Measurements from ENCODE around the gene DNAJC22.
A peak's percentile ranks its signal among the peaks of the same experiment; 100 is the strongest.

DNAJC22 gene

GRCh38 chr12:49345051-49345824 lies 1.4 kb upstream of the DNAJC22 start:
- DNase-seq (ENCODE audit: low read depth) = no peak

GRCh38 chr12:49345825-49346658 lies 646 bp upstream of the DNAJC22 start:
- DNase-seq (ENCODE audit: low read depth) = no peak

- no peak for DNase-seq (ENCODE audit: low read depth)
Observed at GRCh38 chr12:49347311-49348193, 864 bp downstream of the DNAJC22 start.

GRCh38 chr12:49348781-49349180 lies 2.1 kb downstream of the DNAJC22 start:
- DNase-seq (ENCODE audit: low read depth) = no peak

- no peak for DNase-seq (ENCODE audit: low read depth)
Observed at GRCh38 chr12:49349266-49349665, 2.6 kb downstream of the DNAJC22 start.

GRCh38 chr12:49352351-49352750 lies 5.7 kb downstream of the DNAJC22 start:
- no peak for DNase-seq (ENCODE audit: low read depth)

- no peak for DNase-seq (ENCODE audit: low read depth)
Observed at GRCh38 chr12:49355913-49356312, 9.2 kb downstream of the DNAJC22 start.

GRCh38 chr12:49357103-49357678 lies 10.5 kb downstream of the DNAJC22 start:
- DNase-seq (ENCODE audit: low read depth) = no peak

GRCh38 chr12:49358483-49359141 lies 11.9 kb downstream of the DNAJC22 start:
- DNase-seq (ENCODE audit: low read depth) = no peak

GRCh38 chr12:49359671-49360070 lies 13.0 kb downstream of the DNAJC22 start:
- no peak for DNase-seq (ENCODE audit: low read depth)

- no peak for DNase-seq (ENCODE audit: low read depth)
Observed at GRCh38 chr12:49362077-49362476, 15.4 kb downstream of the DNAJC22 start.

GRCh38 chr12:49364989-49365388 lies 18.3 kb downstream of the DNAJC22 start:
- DNase-seq (ENCODE audit: low read depth) = peak; percentile 25

GRCh38 chr12:49365542-49365941 lies 18.9 kb downstream of the DNAJC22 start:
- DNase-seq (ENCODE audit: low read depth) = no peak

GRCh38 chr12:49366096-49366651 lies 19.5 kb downstream of the DNAJC22 start:
- no peak for DNase-seq (ENCODE audit: low read depth)

GRCh38 chr12:49366652-49367380 lies 20.1 kb downstream of the DNAJC22 start:
- peak; percentile 78 for DNase-seq (ENCODE audit: low read depth)

GRCh38 chr12:49367381-49368239 lies 20.9 kb downstream of the DNAJC22 start, which contains the start of gene SPATS2:
Gene SPATS2 (plus strand): TSS chr12:49367462. CDS start chr12:49461013, 93,551 bp downstream.
- DNase-seq (ENCODE audit: low read depth) = no peak

GRCh38 chr12:49368240-49368600 lies 21.5 kb downstream of the DNAJC22 start:
- no peak for DNase-seq (ENCODE audit: low read depth)

- no peak for DNase-seq (ENCODE audit: low read depth)
Observed at GRCh38 chr12:49369411-49370145, 22.9 kb downstream of the DNAJC22 start.

GRCh38 chr12:49370539-49370938 lies 23.9 kb downstream of the DNAJC22 start:
- no peak for DNase-seq (ENCODE audit: low read depth)
